GM06990 (cell line): Measurements from ENCODE around the gene PLA1A.
"Not testable (repeated sequence)": the region's sequence is repeated elsewhere in the genome, so short reads cannot be mapped to it uniquely, and the experiment has no call there.

Experiments
- DNase-seq: peaks from one replicate; pipeline ENCODE4 v3.0.0-alpha.2; 2011; ENCODE audit not compliant: insufficient read length; ENCODE audit errors: extremely low read depth
- H3K27me3 ChIP-seq: replicated peaks from 2 replicates; pipeline ENCODE4 v1.6.0; 2011; ENCODE audit warnings: low read length; ENCODE audit not compliant: control insufficient read depth, insufficient read depth
- H3K36me3 ChIP-seq: 2 replicates; pipeline ENCODE4 v1.5.1; 2011; ENCODE audit warnings: low read length; ENCODE audit not compliant: control insufficient read depth, insufficient read depth
- H3K4me3 ChIP-seq: replicated peaks from 2 replicates; pipeline ENCODE4 v1.5.1; 2011; ENCODE audit warnings: low read depth, mild to moderate bottlenecking, control low read depth, low read length
- TF ChIP-seq, protein P1 (sequence below): IDR thresholded peaks from 2 replicates; pipeline ENCODE4 v1.5.1; 2011; ENCODE audit warnings: low read length, control low read depth, mild to moderate bottlenecking, inconsistent platforms; ENCODE audit not compliant: insufficient read depth, poor library complexity, severe bottlenecking

PLA1A gene

GRCh38 chr3:119676771-119677640 is 79.3 kb downstream of the PLA1A start, which contains the start of gene COX17:
Gene COX17 (minus strand): TSS chr3:119677406. CDS start chr3:119677310, 96 bp downstream.
- H3K36me3 ChIP-seq, result peaks cover 5% of the 10 kb centered on the region
- TF ChIP-seq, protein P1, sequence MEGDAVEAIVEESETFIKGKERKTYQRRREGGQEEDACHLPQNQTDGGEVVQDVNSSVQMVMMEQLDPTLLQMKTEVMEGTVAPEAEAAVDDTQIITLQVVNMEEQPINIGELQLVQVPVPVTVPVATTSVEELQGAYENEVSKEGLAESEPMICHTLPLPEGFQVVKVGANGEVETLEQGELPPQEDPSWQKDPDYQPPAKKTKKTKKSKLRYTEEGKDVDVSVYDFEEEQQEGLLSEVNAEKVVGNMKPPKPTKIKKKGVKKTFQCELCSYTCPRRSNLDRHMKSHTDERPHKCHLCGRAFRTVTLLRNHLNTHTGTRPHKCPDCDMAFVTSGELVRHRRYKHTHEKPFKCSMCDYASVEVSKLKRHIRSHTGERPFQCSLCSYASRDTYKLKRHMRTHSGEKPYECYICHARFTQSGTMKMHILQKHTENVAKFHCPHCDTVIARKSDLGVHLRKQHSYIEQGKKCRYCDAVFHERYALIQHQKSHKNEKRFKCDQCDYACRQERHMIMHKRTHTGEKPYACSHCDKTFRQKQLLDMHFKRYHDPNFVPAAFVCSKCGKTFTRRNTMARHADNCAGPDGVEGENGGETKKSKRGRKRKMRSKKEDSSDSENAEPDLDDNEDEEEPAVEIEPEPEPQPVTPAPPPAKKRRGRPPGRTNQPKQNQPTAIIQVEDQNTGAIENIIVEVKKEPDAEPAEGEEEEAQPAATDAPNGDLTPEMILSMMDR, result no peak
- peak within 1 kb of the TSS; percentile 75 for H3K4me3 ChIP-seq
- H3K27me3 ChIP-seq, result no peaks in the 10 kb centered on the region
- peak; percentile 97 for DNase-seq

DNA sequence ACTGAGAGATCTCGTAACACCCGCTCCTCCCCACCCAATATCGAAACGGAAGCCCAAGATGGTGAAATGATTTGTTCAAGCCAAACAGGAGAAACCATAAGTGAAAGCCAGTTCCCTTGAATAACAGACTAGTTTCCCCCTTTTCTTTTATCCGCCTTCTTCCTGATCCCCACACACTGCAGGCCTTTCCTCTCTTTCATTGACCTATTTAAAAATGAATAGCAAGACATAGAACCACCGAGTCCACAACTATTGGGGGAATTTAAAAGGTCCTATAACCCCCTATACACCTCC is 79.9 kb downstream of the PLA1A start:
- Histone ChIP-seq H3K36me3 (peaks cover 5% of the 10 kb centered on the region), H3K4me3 (peak overlapping the region; percentile 61), H3K27me3 (no peaks in the 10 kb centered on the region)
- no peak for DNase-seq
- TF ChIP-seq, protein P1, result no peak

DNA sequence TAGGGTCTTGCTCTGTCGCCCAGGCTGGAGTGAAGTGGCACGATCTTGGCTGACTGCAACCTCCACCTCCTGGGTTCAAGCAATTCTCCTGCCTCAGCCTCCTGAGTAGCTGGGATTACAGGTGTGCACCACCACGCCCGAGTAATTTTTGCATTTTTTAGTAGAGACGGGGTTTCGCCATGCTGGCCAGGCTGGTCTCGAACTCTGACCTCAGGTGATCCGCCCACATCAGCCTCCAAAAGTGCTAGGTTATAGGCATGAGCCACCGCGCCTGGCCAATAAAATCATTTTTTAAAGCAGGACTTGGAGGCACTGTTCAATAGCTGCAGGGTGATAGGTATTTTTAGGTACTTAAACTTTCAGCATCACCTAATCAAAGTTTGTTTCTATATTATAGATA is 80.5 kb downstream of the PLA1A start:
- DNase-seq, result not testable (repeated sequence)

More for the DNA sequence above, 80.5 kb downstream of the PLA1A start:
- H3K27me3 ChIP-seq, H3K36me3 ChIP-seq, H3K4me3 ChIP-seq: not testable (repeated sequence)
